DMS 273 treated with DMSO at 0.1 percent for 48 hours (cell line): ENCODE results near the gene SPAG16.

Source experiments
- DNase-seq: peaks from one replicate; lab custom pipeline; 2025; lab: John Stamatoyannopoulos, UW

The SPAG16 gene

DNA sequence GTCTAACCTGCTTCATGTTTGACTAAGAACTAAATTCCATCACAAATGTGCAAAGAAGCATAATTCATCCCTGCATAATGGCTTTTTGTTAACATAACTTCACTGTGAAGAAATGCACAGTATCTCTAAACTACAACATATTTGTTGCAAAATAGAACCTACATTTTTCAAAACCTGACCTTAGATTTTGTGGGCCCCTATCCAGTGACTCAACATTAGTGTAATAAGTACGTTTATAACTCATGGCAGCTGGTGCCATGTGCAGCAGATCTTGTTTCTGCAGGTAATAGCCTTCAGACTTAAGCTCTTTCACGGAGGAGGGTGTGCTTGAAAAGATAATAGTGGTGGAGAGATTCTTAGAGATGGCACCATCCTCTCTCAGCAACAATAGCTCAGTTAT, 1098.0 kb downstream of the SPAG16 start:
- DNase-seq, result no peak

DNA sequence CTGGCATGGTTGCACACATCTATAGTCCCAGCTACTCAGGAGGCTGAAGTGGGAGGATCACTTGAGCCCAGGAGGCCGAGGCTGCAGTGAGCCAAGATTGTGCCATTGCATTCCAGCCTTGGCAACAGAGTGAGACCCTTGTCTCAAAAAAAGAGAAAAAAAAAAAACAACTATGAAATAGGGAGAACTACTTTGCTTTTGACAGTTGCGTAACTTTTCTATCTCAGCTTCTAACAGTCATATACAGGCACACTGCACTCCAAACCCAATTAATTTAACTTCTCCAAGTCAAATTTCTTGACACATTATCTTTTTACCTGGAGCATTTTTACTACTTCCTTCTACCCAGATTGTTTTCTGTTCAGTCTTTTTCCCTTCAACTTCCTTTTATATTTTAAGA, 1102.5 kb downstream of the SPAG16 start:
- DNase-seq, result no peak

DNA sequence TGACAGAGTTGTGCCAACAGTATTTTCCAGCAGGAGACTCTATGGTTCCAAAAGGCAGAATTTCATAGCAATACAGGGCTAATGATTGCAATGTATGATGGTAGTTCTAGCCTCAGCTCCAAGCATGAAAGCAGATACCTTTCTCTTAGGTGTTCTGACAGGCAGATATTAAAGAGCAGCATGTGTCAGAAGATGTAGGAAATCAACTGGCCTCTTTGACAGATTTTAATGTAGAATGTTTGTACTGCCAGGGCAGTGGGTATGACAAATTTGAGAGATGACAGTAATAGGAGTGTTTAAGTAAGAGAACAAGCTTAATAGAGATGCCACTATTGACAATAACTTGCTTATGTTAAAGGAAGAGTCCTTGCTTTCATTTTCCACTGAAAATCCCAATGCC, 1105.1 kb downstream of the SPAG16 start:
- DNase-seq, result no peak

DNA sequence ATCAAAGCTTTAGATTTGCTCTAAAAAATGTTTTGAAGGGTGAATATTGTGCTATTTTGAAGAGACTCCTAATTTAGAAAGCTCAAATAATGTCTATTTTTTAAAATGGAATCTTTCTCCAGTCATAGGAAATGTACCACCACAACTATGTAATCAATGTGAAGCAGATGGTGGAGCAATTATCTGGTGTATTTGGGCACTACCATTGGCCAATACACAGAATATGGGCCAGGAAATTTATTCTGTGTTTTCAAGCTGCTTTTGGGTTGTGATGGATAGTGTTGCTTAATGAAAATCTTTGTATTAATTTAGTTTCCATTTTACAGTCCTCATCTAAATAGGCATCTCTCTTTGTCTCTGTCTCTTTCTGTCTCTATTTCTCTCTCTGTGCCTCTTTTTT, 1109.5 kb downstream of the SPAG16 start:
- peak; percentile 30 for DNase-seq

DNA sequence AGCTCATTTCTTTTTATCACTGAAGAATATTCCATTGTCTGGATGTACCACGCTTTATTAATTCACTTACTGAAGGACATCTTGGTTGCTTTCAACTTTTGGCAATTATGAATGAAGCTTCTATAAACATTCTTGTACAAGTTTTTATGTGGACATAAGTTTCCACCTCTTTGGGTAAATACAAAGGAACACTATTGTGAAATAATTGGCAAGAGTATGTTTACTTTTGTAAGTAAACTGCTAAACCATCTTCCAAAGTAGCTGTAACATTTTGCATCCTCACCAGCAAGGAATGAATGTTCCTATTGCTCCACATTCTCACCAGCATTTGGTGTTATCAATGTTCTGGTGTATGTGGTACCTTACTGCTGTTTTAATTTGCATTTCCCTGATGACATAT, 1110.8 kb downstream of the SPAG16 start:
- DNase-seq, result no peak

DNA sequence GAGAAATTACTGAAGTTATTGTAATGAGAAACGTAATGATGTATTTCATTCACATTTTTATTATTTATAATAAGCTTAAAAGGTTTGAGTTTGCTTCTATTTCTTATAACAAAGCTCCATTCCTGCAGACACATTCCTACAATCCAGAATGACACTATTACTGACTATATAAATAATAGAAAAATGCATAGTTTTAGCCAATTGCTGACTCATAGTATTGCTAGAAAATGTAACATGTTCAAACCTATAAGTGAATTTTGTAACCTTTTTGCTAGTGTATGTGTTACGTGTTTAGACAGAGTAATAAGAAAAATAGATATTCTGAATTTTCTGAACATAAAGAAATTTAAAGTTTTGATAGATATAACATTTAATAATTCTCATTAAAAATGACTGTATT, 1117.3 kb downstream of the SPAG16 start:
- no peak for DNase-seq

DNA sequence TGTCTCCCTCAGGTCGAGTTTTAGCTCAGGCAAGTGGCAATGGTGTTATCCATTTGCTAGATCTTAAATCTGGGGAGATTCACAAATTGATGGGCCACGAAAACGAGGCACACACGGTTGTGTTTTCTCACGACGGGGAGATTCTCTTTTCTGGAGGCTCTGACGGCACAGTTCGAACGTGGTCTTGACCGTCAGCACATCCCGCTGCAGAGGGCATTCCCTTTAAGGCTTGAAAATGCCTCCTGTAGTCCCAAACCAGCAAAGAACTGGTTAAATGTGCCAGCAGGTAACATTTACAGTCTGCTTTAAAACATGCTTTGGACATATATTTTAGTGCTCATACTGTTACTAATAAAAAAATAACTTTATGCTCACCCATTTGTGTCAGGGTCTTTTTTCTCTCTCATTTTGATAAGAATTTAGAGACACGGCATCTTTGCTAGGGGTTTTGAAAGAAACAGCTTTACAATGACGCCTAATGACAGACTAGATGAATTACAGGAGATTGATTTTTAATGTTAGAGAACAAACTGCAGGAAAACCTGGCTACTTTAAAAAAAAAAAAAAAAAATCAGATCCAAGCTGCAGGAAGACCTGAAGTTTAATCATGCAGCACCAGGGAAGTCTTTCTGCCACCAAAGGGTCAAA, 1126.0 kb downstream of the SPAG16 start:
- no peak for DNase-seq

DNA sequence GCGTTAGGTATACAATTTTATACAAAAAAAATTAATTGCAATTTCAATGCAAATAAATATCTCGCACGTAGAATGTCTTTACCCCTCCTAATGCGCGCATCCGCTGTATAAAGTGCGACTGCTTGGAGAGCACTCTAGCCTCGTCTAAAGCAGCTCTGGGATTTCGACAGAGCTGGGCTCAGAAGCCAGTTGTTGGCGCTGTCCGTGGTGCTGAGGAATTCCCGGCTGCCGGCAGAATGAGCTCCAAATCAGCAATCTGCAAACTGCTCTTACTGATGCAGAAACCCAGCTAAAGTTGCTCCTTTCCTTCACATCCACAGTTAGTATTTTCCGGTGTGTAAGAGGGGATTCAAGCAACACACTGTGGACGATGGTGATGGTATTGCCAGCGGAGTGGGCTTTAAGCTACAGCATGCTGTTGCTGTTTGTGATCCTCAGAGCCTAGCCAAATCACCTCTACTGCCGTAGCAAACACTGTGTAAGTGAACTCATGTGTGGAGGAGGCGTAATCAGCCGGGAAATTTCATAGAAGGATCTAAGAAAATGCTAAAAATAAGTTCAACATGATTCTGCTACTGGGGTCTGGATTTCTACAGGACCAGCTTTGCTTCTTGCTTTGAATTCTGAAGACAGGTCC, 1126.8 kb downstream of the SPAG16 start, which contains the start of gene VWC2L:
VWC2L (plus strand) TSS at position 137 of the 637 bp plus-strand sequence. CDS start 3,140 bp downstream, outside the sequence.
- DNase-seq, result peak; percentile 3

DNA sequence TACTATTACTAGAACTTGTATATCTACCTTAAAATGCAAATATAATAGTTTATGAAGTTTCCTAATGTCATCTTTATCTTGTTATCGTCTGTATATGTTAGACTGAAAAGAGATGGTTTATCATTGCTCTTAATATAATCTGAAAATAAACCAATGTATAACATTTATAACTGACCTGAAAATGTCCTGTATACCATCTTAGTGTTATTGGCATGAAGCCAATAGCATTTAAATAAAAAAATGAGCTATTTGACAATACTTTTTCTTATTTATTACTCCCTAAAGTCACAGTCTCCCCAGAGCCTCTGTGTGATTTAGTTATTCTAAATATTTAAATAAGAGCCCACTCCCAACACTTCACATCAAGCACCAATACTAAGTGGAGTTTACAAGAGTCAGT, 1128.4 kb downstream of the SPAG16 start:
- DNase-seq, result no peak

DNA sequence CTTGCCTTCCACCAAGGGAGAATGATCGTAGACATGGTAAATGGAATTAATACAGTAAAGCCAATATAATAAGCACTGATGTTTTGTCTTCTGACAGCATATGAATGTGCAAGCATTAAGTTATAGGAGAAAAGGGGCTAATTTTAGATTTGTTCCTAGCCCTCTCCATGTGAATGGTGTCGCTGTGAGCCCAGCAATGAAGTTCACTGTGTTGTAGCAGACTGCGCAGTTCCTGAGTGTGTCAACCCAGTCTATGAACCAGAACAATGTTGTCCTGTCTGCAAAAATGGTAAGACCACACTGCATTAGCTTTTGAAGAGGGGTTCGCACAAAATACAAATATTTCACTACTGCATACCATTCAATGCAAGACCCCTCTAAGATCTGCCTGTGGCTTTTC, 1152.2 kb downstream of the SPAG16 start:
- no peak for DNase-seq

DNA sequence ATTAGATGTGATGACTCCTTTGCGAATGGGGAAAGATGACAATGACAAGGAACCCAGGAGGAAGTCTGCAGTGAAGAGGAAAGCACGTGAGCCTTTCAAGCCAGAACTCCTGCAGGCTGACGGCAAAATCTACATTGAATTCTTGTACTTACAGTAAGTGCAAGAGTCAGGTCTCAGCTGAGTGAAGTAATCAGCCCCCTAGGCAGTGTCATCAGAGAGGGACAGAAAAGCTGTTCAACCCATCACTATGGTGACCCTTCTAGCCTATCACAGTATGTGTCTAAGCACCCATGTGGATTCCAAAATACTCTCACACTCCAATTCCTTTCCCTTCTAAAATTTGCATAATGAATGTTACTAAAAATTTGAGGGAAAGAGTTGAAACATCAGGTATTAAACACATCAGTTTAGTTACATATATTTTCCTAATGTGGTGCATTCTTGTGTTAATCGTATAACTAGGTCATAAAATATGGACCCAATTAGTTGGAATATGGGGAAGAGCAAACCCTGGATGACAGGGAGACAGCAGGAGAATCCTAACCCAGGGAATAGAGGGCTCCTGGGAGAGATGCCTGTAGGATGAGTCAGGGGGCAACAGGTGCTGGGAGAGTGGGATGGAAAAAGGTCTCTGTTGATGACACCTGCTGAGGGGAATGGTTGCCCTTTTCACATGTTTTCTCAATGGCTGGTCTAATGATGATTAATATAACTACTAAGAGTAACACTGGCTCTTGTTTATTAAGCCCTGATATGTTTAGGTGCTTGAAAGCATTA, 1166.0 kb downstream of the SPAG16 start:
- no peak for DNase-seq

DNA sequence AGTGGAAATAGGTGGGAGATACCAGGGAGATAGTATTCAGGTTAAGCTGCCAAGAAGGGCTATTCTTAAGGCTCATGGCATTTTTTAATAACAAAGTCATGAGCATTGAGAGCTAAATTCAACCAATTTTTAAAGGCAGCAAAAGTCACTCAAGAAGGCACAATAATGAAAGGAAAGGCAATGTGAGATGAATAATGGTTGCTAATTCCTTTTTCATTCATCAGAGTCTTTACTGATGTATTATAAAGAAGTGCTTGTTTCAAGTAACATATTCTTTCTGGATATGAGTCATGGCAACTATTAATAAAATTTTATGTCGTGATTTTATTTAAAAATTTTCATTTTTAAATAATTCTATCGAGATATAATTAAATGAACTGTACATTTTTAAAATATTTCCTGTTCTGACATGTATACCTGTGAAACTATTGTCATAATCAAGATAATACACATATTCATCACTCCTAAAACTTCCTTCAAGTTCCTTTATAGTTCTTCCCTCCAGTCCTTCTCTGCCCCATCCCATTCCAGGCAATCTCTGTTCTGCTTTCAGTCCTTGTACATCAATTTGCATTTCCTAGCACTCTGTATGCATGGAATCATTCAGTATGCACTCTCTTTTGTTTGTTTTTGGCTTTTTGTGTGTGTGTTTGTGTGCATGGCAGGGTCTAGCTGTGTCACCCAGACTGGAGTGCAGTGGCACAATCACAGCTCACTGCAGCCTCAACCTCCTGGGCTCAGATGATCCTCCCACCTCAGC, 1167.4 kb downstream of the SPAG16 start:
- no peak for DNase-seq
